HEK293 (cell line): ENCODE measurements around the gene DTNA.

Experiments
- CTCF ChIA-PET: fragments of 350-600 bp; formaldehyde crosslinking; extraction: SDS; loops from one replicate; lab custom pipeline; 2021; ENCODE audit warnings: antibody characterized with exemption; lab: Yijun Ruan, JAX
- POLR2A ChIA-PET: fragments of 300-600 bp; formaldehyde crosslinking; extraction: SDS; loops from one replicate; lab custom pipeline; 2020; ENCODE audit warnings: antibody characterized with exemption, inconsistent platforms; lab: Yijun Ruan, JAX
- H3K27ac ChIP-seq: fragments of 200-500 bp; sonication (Bioruptor generic); 2 replicates; pipeline ENCODE4 v1.5.1; 2014; ENCODE audit warnings: low read depth, low read length, control low read depth, inconsistent platforms; ENCODE audit errors: extremely low read depth
- H3K36me3 ChIP-seq, 2 experiments: fragments of 200-500 bp in 1 of 2; sonication (Bioruptor generic) in 1 of 2; 1 replicate in 1 of 2; 2 replicates in 1 of 2; pipeline ENCODE4 v1.5.1; 2014 to 2017; ENCODE audit warnings: inconsistent platforms in 2 of 2, low read length in 2 of 2; ENCODE audit not compliant: control insufficient read depth in 2 of 2, insufficient read depth in 1 of 2
- H3K4me1 ChIP-seq: fragments of 200-500 bp; sonication (Bioruptor generic); 2 replicates; pipeline ENCODE4 v1.5.1; 2014; ENCODE audit warnings: mild to moderate bottlenecking, low read length, inconsistent platforms; ENCODE audit not compliant: control insufficient read depth, insufficient read depth
- H3K4me3 ChIP-seq: 2 replicates; pipeline ENCODE4 v1.5.1; 2011; ENCODE audit warnings: low read depth, mild to moderate bottlenecking, control low read depth, low read length, moderate library complexity
- H3K9me3 ChIP-seq: fragments of 200-500 bp; sonication (Bioruptor generic); 2 replicates; pipeline ENCODE4 v1.5.1; 2014; ENCODE audit warnings: low read depth, low read length, inconsistent platforms; ENCODE audit not compliant: control insufficient read depth, insufficient read depth
- KLF10 ChIP-seq: fragments of 450-650 bp; IDR thresholded peaks from 2 replicates; pipeline ENCODE4 v1.5.1; 2018; ENCODE audit warnings: missing biosample characterization, mild to moderate bottlenecking, missing genetic modification characterization
- MEIS1 ChIP-seq: sonication (generic); formaldehyde crosslinking; IDR thresholded peaks from 2 replicates; pipeline ENCODE4 v1.8.1; 2022; ENCODE audit warnings: missing genetic modification reagents, mild to moderate bottlenecking, borderline replicate concordance
- PRDM4 ChIP-seq: fragments of 450-650 bp; formaldehyde crosslinking; IDR thresholded peaks from 2 replicates; pipeline ENCODE4 v1.5.1; 2017; ENCODE audit warnings: missing biosample characterization, missing genetic modification characterization
- PRDM6 ChIP-seq: fragments of 450-650 bp; formaldehyde crosslinking; IDR thresholded peaks from 2 replicates; pipeline ENCODE4 v1.5.1; 2017; ENCODE audit warnings: missing biosample characterization, missing genetic modification characterization
- TRIM28 ChIP-seq: IDR thresholded peaks from 2 replicates; pipeline ENCODE4 v1.6.1; 2011; ENCODE audit warnings: low read length, control low read depth, borderline replicate concordance
- ZFP3 ChIP-seq: fragments of 450-650 bp; formaldehyde crosslinking; IDR thresholded peaks from 2 replicates; pipeline ENCODE4 v1.5.1; 2016; ENCODE audit warnings: low read depth, missing biosample characterization, missing genetic modification characterization
- ZNF16 ChIP-seq: fragments of 450-650 bp; formaldehyde crosslinking; IDR thresholded peaks from 2 replicates; pipeline ENCODE4 v1.5.1; 2016; ENCODE audit warnings: low read depth, missing biosample characterization, missing genetic modification characterization
- ZNF324 ChIP-seq: fragments of 450-650 bp; formaldehyde crosslinking; IDR thresholded peaks from 2 replicates; pipeline ENCODE4 v1.5.1; 2016; ENCODE audit warnings: missing biosample characterization, missing genetic modification characterization
- ZNF518A ChIP-seq: fragments of 450-650 bp; formaldehyde crosslinking; conservative IDR thresholded peaks from 2 replicates; pipeline ENCODE4 v1.5.1; 2016; ENCODE audit warnings: low read depth, missing biosample characterization, missing genetic modification characterization
- ZNF558 ChIP-seq: fragments of 450-650 bp; formaldehyde crosslinking; IDR thresholded peaks from 2 replicates; pipeline ENCODE4 v1.5.1; 2016; ENCODE audit warnings: missing biosample characterization, missing genetic modification characterization
- ZNF785 ChIP-seq: fragments of 450-650 bp; formaldehyde crosslinking; IDR thresholded peaks from 2 replicates; pipeline ENCODE4 v1.5.1; 2016; ENCODE audit warnings: missing biosample characterization, missing genetic modification characterization
- ZNF792 ChIP-seq: fragments of 450-650 bp; formaldehyde crosslinking; IDR thresholded peaks from 2 replicates; pipeline ENCODE4 v1.5.1; 2016; ENCODE audit warnings: missing biosample characterization, missing genetic modification characterization
- TF ChIP-seq, protein P1 (sequence below): fragments of 450-650 bp; formaldehyde crosslinking; IDR thresholded peaks from 2 replicates; pipeline ENCODE4 v1.5.1; 2016; ENCODE audit warnings: missing biosample characterization, missing genetic modification characterization
- TF ChIP-seq, protein P2 (sequence below): fragments of 450-650 bp; formaldehyde crosslinking; IDR thresholded peaks from 2 replicates; pipeline ENCODE4 v1.5.1; 2017; ENCODE audit warnings: missing biosample characterization, missing genetic modification characterization

Gene DTNA

DNA sequence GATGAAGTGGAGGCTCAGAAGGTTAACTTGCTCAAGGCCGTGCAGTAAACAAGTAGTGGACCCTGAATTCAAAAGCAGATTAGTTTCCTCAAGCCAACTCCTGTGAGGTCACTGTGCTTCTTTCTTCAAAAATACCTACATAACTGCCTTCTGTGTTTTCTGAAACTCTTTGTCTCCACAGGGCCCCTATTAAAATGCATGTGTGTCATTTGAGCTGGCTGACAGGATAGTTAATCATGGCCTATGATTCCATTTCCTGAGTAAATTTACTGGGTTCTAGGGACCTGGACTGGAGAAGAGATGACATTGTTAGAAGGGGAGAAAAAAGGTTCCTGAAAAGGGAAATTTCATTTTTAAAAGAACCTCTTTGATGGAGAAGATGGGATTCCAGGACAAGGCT lies 12.9 kb upstream of the DTNA start:
- TF ChIP-seq PRDM4 (tag by site-specific recombination): peak; percentile 64; the same call in 1 of the 2 replicates
- TF ChIP-seq TRIM28: peak; percentile 39; the same call in 1 of the 2 replicates
- no peak for TF ChIP-seq ZFP3 (tag by site-specific recombination)
- peak; percentile 59 for TF ChIP-seq PRDM6 (tag by site-specific recombination)
- H3K9me3 ChIP-seq: no peaks in the 10 kb centered on the region
- ChIA-PET CTCF (interaction anchor here (0.5 to 0.8 kb wide), 2 partner anchors 36 to 94 kb away, joined by 3 read pairs; no protein-coding TSS in a partner anchor), POLR2A (no interaction called here)
- no peaks in the 10 kb centered on the region for H3K36me3 ChIP-seq
- H3K4me1 ChIP-seq: no peaks in the 10 kb centered on the region; the same call in 1 of the 2 replicates
- H3K27ac ChIP-seq: no peak overlapping the region
- H3K4me3 ChIP-seq: no peak overlapping the region

DNA sequence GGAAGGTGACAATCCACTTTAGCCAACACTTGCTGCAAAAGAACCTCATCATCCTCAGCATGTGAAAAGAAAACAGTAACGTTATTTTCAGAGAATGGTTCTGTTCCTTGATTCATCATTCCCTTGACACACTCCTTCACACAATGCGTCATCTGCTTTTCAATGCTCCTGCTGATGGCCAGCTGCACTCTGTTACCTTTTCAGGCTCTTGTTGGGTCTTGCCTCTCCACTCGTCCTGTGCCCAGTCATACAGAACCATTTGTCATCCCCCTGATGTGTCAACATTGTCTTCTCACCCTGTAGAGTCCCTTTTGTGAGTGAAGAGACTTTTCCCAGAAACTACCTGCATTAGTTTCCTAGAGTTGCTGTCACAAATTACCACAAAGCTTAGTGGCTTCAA lies 12.2 kb upstream of the DTNA start:
- H3K27ac ChIP-seq: no peak overlapping the region
- TF ChIP-seq ZNF558 (tag by site-specific recombination) (no peak), KLF10 (tag by site-specific recombination) (no peak), ZNF785 (tag by site-specific recombination) (no peak), ZNF518A (tag by site-specific recombination) (no peak)
- TF ChIP-seq, all 188 proteins: peak for 0
- CTCF ChIA-PET: interaction anchor here (0.7 to 0.8 kb wide), 2 partner anchors 25 to 37 kb away, joined by 3 read pairs; no protein-coding TSS in a partner anchor
- no peaks in the 10 kb centered on the region for H3K36me3 ChIP-seq
- H3K4me1 ChIP-seq: no peaks in the 10 kb centered on the region; the same call in 1 of the 2 replicates
- no peak overlapping the region for H3K4me3 ChIP-seq
- POLR2A ChIA-PET: no interaction called here
- H3K9me3 ChIP-seq: no peaks in the 10 kb centered on the region

DNA sequence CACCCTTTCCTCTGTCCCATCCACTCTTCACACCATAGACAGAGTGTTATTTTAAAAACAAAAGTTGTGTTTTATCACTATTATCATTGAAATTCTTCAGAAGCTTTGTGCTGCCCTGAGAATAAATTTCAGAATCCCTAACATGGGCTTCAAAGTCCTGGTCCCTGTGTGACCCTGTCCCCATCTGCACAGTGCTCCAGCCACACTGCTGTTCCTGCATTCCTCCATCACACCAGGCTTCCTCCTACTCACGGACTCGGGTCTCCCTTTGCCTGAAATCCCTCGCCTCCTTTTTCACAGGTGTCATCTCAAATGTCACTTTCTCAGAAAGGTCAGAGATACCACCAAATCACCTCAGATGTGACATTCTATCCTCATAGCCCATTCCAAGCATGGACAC lies 8.2 kb upstream of the DTNA start:
- TF ChIP-seq, protein P1, sequence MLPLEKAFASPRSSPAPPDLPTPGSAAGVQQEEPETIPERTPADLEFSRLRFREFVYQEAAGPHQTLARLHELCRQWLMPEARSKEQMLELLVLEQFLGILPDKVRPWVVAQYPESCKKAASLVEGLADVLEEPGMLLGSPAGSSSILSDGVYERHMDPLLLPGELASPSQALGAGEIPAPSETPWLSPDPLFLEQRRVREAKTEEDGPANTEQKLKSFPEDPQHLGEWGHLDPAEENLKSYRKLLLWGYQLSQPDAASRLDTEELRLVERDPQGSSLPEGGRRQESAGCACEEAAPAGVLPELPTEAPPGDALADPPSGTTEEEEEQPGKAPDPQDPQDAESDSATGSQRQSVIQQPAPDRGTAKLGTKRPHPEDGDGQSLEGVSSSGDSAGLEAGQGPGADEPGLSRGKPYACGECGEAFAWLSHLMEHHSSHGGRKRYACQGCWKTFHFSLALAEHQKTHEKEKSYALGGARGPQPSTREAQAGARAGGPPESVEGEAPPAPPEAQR (tag by site-specific recombination): no peak
- TF ChIP-seq ZNF792 (tag by site-specific recombination) (no peak), ZNF16 (no peak), ZNF324 (tag by site-specific recombination) (no peak), MEIS1 (CRISPR knock-in tag) (no peak)
- TF ChIP-seq, protein P2, sequence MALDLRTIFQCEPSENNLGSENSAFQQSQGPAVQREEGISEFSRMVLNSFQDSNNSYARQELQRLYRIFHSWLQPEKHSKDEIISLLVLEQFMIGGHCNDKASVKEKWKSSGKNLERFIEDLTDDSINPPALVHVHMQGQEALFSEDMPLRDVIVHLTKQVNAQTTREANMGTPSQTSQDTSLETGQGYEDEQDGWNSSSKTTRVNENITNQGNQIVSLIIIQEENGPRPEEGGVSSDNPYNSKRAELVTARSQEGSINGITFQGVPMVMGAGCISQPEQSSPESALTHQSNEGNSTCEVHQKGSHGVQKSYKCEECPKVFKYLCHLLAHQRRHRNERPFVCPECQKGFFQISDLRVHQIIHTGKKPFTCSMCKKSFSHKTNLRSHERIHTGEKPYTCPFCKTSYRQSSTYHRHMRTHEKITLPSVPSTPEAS (tag by site-specific recombination): no peak
- TF ChIP-seq, all 188 proteins: peak for 0
- H3K36me3 ChIP-seq: no peaks in the 10 kb centered on the region
- H3K9me3 ChIP-seq: no peaks in the 10 kb centered on the region
- CTCF ChIA-PET: interaction anchor here (0.6 to 2.5 kb wide), 3 partner anchors 40 to 106 kb away, joined by 3 to 8 read pairs (median 3); no protein-coding TSS in a partner anchor
- H3K4me3 ChIP-seq: no peak overlapping the region
- POLR2A ChIA-PET: no interaction called here
- no peak overlapping the region for H3K27ac ChIP-seq
- H3K4me1 ChIP-seq: no peaks in the 10 kb centered on the region
